CD4-positive, alpha-beta T cell (primary cell): ENCODE measurements around the gene SEMA6B. TPM values are rescaled to one million over a fixed set of nuclear protein-coding genes. Genes with fewer than 3 reads are reported as not detected.

ENCODE experiments used
- ATAC-seq: fragments of 200-7000 bp; cut with Tn5 transposase; one replicate; pipeline ENCODE4 v1.10.0; 2022; ENCODE audit warnings: mild to moderate bottlenecking; ENCODE audit not compliant: poor library complexity
- CTCF ChIA-PET: fragments of 350-600 bp; sonication (Branson Sonifier 250); formaldehyde crosslinking; loops from one replicate; lab custom pipeline; 2021; ENCODE audit warnings: antibody characterized with exemption, inconsistent platforms; lab: Charles Lee
- POLR2A ChIA-PET: fragments of 350-600 bp; sonication (Branson Sonifier 250); formaldehyde crosslinking; loops from one replicate; lab custom pipeline; 2021; ENCODE audit warnings: antibody characterized with exemption, inconsistent platforms; lab: Charles Lee
- DNase-seq, 14 experiments: peaks; one replicate each; pipeline ENCODE4 v3.0.0-alpha.2; 2013 to 2020; ENCODE audit warnings: mixed read lengths in 2 of 14
- H3K27ac ChIP-seq, 2 donors: one replicate each; pipeline versions ENCODE4 v1.5.1 to v1.7.0; 2013; ENCODE audit warnings: low read length in 2 of 2, low read depth in 1 of 2, mild to moderate bottlenecking in 1 of 2
- H3K27me3 ChIP-seq, 2 experiments: 1 replicate in 1 of 2; 2 replicates in 1 of 2; pipeline versions ENCODE4 v1.6.1 to v1.7.0; 2013; ENCODE audit warnings: low read length in 2 of 2, control low read depth in 1 of 2, mild to moderate bottlenecking in 1 of 2, moderate library complexity in 1 of 2; ENCODE audit not compliant: insufficient read depth in 2 of 2, control insufficient read depth in 1 of 2
- H3K36me3 ChIP-seq: one replicate; pipeline ENCODE4 v1.6.1; 2013; ENCODE audit warnings: low read length, control low read depth; ENCODE audit not compliant: insufficient read depth
- H3K4me1 ChIP-seq: one replicate; pipeline ENCODE4 v1.6.1; 2013; ENCODE audit warnings: low read length, control low read depth; ENCODE audit not compliant: insufficient read depth
- H3K4me3 ChIP-seq: one replicate; pipeline ENCODE4 v1.5.1; 2013; ENCODE audit warnings: mild to moderate bottlenecking, low read length, moderate library complexity
- H3K9me3 ChIP-seq, 2 experiments: 1 replicate in 1 of 2; 2 replicates in 1 of 2; pipeline versions ENCODE4 v1.6.1 to v1.7.0; 2013; ENCODE audit warnings: low read length in 2 of 2, mild to moderate bottlenecking in 2 of 2, control low read depth in 1 of 2, moderate library complexity in 1 of 2; ENCODE audit not compliant: control insufficient read depth in 1 of 2, insufficient read depth in 1 of 2
- H3K27ac Mint-ChIP-seq: one replicate; pipeline ENCODE4 v1.8.0; 2020; ENCODE audit warnings: mixed read lengths
- H3K27me3 Mint-ChIP-seq: one replicate; pipeline ENCODE4 v1.8.0; 2021; ENCODE audit warnings: mixed read lengths
- H3K36me3 Mint-ChIP-seq: one replicate; pipeline ENCODE4 v1.8.0; 2021; ENCODE audit warnings: low read depth, mixed read lengths
- H3K4me1 Mint-ChIP-seq: one replicate; pipeline ENCODE4 v1.8.0; 2021; ENCODE audit warnings: low read depth, mixed read lengths
- H3K4me3 Mint-ChIP-seq: one replicate; pipeline ENCODE4 v1.8.0; 2020; ENCODE audit warnings: mild to moderate bottlenecking, mixed read lengths
- H3K9me3 Mint-ChIP-seq: one replicate; pipeline ENCODE4 v1.8.0; 2020; ENCODE audit warnings: mixed read lengths
- intact Hi-C, 2 experiments: fragments of 100-400 bp; cut with DNase I in 1 of 2; cut with micrococcal nuclease in 1 of 2; formaldehyde crosslinking; loops; one replicate each; pipeline versions ENCODE4 v1.15.1 to v1.9.0; 2023 to 2025; cut with DNase I, micrococcal nuclease
- total RNA-seq, 174 experiments: library from RNA in 2 of 174; stranded (reverse) in 2 of 174; gene quantifications; one replicate each; pipeline ENCODE4 v1.2.3 and lab custom pipeline; 2021 to 2026
- TF ChIP-seq, protein P1 (sequence below): fragments of 200-600 bp; IDR thresholded peaks from one replicate; pipeline ENCODE4 v1.8.0; 2022; ENCODE audit warnings: antibody characterized with exemption, mild to moderate bottlenecking

SEMA6B gene
- total RNA-seq, 2 experiments from 2014 or later: 0.14 to 0.17 TPM

DNA sequence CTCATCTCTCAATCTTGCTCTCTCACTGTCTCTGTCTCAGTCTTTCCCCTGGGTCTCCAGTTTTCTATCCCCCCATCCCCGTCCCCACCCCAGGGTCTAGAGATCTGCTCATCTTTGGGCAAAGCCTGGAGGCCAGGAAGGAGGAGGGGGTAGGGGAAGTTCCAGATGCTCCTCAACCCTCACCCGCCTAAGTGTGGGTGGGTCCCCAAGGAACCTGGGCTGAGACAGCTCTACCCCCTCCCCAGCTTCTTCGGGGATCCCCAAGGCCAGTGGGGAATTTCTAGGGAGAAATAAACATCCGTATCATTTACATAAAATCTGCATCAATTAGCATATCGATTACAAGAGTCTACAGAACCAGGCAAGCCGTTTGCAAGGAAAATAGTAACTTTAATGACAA, 31.8 kb upstream of the SEMA6B start:
- H3K4me1 Mint-ChIP-seq: no peaks in the 10 kb centered on the region
- H3K27ac Mint-ChIP-seq: no peak overlapping the region
- no peaks in the 10 kb centered on the region for H3K36me3 Mint-ChIP-seq
- POLR2A ChIA-PET: no interaction called here
- ATAC-seq (no peak), DNase-seq (no peak)
- no peak overlapping the region for H3K4me3 Mint-ChIP-seq
- Histone ChIP-seq H3K27ac (no peak overlapping the region), H3K4me1 (no peaks in the 10 kb centered on the region), H3K27me3 (peaks cover 16 to 20% of the 10 kb centered on the region in 2 experiments), H3K36me3 (no peaks in the 10 kb centered on the region), H3K4me3 (no peak overlapping the region), H3K9me3 (peaks cover 0 to 6% of the 10 kb centered on the region in 2 experiments)
- TF ChIP-seq, protein P1, sequence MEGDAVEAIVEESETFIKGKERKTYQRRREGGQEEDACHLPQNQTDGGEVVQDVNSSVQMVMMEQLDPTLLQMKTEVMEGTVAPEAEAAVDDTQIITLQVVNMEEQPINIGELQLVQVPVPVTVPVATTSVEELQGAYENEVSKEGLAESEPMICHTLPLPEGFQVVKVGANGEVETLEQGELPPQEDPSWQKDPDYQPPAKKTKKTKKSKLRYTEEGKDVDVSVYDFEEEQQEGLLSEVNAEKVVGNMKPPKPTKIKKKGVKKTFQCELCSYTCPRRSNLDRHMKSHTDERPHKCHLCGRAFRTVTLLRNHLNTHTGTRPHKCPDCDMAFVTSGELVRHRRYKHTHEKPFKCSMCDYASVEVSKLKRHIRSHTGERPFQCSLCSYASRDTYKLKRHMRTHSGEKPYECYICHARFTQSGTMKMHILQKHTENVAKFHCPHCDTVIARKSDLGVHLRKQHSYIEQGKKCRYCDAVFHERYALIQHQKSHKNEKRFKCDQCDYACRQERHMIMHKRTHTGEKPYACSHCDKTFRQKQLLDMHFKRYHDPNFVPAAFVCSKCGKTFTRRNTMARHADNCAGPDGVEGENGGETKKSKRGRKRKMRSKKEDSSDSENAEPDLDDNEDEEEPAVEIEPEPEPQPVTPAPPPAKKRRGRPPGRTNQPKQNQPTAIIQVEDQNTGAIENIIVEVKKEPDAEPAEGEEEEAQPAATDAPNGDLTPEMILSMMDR: no peak
- peaks cover 63% of the 10 kb centered on the region for H3K27me3 Mint-ChIP-seq
- intact Hi-C loops: no loop called here
- H3K9me3 Mint-ChIP-seq: no peaks in the 10 kb centered on the region
- CTCF ChIA-PET: no interaction called here

GRCh38 chr19:4590559-4590958, 31.1 kb upstream of the SEMA6B start:
- Mint-ChIP-seq H3K9me3 (no peaks in the 10 kb centered on the region), H3K27ac (no peak overlapping the region), H3K4me3 (no peak overlapping the region), H3K27me3 (peaks cover 70% of the 10 kb centered on the region), H3K36me3 (no peaks in the 10 kb centered on the region), H3K4me1 (peaks cover 5% of the 10 kb centered on the region)
- TF ChIP-seq, protein P1: no peak
- DNase-seq (no peak), ATAC-seq (no peak)
- Histone ChIP-seq H3K9me3 (peaks cover 0 to 6% of the 10 kb centered on the region in 2 experiments), H3K27ac (no peak overlapping the region), H3K27me3 (peaks cover 16 to 23% of the 10 kb centered on the region in 2 experiments), H3K4me3 (no peak overlapping the region), H3K4me1 (no peaks in the 10 kb centered on the region), H3K36me3 (no peaks in the 10 kb centered on the region)
- ChIA-PET POLR2A (no interaction called here), CTCF (no interaction called here)
- intact Hi-C loops: no loop called here

DNA sequence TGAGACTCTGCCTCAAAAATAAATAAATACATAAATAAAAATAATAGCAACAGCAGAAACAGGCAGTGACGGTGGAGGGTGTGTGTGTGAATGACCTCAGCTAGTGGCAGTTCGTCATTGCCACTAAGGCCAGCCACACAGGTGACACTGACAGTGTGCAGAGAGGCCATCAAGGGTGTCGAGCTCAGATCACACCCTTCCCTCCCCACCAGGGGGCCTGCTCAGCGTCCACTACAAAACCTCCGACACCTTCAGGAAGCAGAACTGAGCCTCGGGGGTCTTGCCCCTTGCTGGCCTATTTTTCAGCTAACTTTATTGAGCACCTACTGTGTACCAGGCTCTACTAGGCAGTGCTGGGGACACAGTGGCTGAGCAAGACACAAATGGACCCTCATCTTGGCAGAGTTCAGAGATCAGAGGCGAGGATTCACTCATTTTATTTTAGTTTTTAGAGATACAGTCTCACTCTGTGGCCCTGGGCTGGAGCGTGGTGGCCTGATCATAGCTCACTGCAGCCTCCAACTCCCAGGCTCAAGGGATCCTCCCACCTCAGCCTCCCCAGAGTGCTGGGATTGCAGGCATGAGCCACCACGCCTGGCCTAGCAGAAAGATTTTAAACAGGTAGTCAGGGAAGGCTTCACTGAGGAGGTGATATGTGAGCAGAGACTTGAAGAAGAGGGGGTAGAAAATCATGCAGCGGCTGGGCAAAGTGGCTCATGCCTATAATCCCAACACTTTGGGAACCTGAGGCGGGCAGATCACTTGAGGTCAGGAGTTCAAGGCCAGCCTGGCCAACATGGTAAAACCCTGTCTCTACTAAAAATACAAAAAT, 30.3 kb upstream of the SEMA6B start:
- intact Hi-C loops: no loop called here
- peaks cover 2% of the 10 kb centered on the region for H3K4me1 ChIP-seq
- H3K4me3 ChIP-seq: no peak overlapping the region
- TF ChIP-seq, protein P1: no peak
- Mint-ChIP-seq H3K36me3 (no peaks in the 10 kb centered on the region), H3K4me3 (no peak overlapping the region), H3K27ac (no peak overlapping the region), H3K4me1 (peaks cover 5% of the 10 kb centered on the region), H3K27me3 (peaks cover 71% of the 10 kb centered on the region), H3K9me3 (no peaks in the 10 kb centered on the region)
- H3K36me3 ChIP-seq: no peaks in the 10 kb centered on the region
- H3K27me3 ChIP-seq: peaks cover 22 to 31% of the 10 kb centered on the region in 2 experiments
- ChIA-PET CTCF (no interaction called here), POLR2A (no interaction called here)
- peak in 3 of 14 experiments; percentile 27 to 51 (median 45) for DNase-seq
- peaks cover 0 to 7% of the 10 kb centered on the region in 2 experiments for H3K9me3 ChIP-seq
- H3K27ac ChIP-seq: no peak overlapping the region
- no peak for ATAC-seq
